Lower lobe of right lung (tissue), 2 donors: ENCODE measurements around the gene DLG3. TPM values are rescaled to one million over a fixed set of nuclear protein-coding genes. Genes with fewer than 3 reads are reported as not detected.

ENCODE experiments used
- ATAC-seq, 2 donors: fragments of 200-7000 bp; cut with Tn5 transposase; one replicate each; pipeline ENCODE4 v1.9.1; 2020 to 2022; ENCODE audit warnings: mild to moderate bottlenecking in 2 of 2, moderate library complexity in 2 of 2
- DNase-seq: peaks from one replicate; pipeline ENCODE4 v3.0.0-alpha.2; 2020
- H3K27ac ChIP-seq: fragments of 200-600 bp; one replicate; pipeline ENCODE4 v1.8.0; 2022
- H3K27me3 ChIP-seq: fragments of 200-600 bp; one replicate; pipeline ENCODE4 v1.8.0; 2022; ENCODE audit warnings: low read depth
- H3K36me3 ChIP-seq: fragments of 200-600 bp; one replicate; pipeline ENCODE4 v1.8.0; 2022; ENCODE audit warnings: mild to moderate bottlenecking
- H3K4me1 ChIP-seq: fragments of 200-600 bp; one replicate; pipeline ENCODE4 v1.8.0; 2022
- H3K4me3 ChIP-seq: fragments of 200-600 bp; one replicate; pipeline ENCODE4 v1.8.0; 2022; ENCODE audit warnings: mild to moderate bottlenecking
- H3K9me3 ChIP-seq: fragments of 200-600 bp; one replicate; pipeline ENCODE4 v1.8.0; 2022
- intact Hi-C: fragments of 100-400 bp; cut with DNase I; formaldehyde crosslinking; loops from one replicate; pipeline ENCODE4 v1.11.0; 2022
- total RNA-seq: library from RNA; stranded (reverse); fragmentation: NEBNext Ultra II Directional; extraction: Animal tissue kit (Norgen Biotek cat#: 25700); gene quantifications from one replicate; pipeline ENCODE4 v1.2.1, GENCODE V29; 2021
- TF ChIP-seq, protein P1 (sequence below): fragments of 200-600 bp; IDR thresholded peaks from one replicate; pipeline ENCODE4 v1.8.0; 2022; ENCODE audit warnings: antibody characterized with exemption, mild to moderate bottlenecking
- donor health status: DM: no; HTN: yes; CAD: no; lungs with severe emphysema.

DLG3 gene
- total RNA-seq, 1 donor from 2014 or later, result 24.1 TPM

GRCh38 chrX:70439016-70439415 is 5.6 kb upstream of the DLG3 start:
- no peak for ATAC-seq
- peaks cover 2% of the 10 kb centered on the region for H3K27me3 ChIP-seq
- intact Hi-C loops, result no loop called here
- no peaks in the 10 kb centered on the region for H3K4me1 ChIP-seq
- DNase-seq, result no peak
- no peak overlapping the region for H3K27ac ChIP-seq
- no peaks in the 10 kb centered on the region for H3K9me3 ChIP-seq
- TF ChIP-seq, protein P1, sequence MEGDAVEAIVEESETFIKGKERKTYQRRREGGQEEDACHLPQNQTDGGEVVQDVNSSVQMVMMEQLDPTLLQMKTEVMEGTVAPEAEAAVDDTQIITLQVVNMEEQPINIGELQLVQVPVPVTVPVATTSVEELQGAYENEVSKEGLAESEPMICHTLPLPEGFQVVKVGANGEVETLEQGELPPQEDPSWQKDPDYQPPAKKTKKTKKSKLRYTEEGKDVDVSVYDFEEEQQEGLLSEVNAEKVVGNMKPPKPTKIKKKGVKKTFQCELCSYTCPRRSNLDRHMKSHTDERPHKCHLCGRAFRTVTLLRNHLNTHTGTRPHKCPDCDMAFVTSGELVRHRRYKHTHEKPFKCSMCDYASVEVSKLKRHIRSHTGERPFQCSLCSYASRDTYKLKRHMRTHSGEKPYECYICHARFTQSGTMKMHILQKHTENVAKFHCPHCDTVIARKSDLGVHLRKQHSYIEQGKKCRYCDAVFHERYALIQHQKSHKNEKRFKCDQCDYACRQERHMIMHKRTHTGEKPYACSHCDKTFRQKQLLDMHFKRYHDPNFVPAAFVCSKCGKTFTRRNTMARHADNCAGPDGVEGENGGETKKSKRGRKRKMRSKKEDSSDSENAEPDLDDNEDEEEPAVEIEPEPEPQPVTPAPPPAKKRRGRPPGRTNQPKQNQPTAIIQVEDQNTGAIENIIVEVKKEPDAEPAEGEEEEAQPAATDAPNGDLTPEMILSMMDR, result no peak
- no peaks in the 10 kb centered on the region for H3K36me3 ChIP-seq
- H3K4me3 ChIP-seq, result no peak overlapping the region

DNA sequence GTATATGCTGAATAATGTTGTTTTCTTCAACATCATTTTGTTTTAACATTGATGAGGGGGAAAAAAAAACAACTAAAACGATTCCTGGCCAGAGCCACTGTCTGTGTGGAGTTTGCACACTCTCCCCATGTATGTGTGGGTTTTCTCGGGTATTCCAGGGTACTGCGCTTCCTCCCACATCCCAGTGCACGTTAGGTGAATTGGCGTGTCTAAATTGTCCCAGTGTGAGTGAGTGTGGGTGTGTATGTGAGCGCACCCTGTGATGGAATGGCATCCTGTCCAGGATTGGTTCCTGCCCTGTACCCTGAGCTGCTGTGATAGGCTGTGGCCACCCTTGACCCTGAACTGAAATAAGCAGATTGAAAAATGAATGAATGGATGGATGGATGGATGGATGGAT is 2.4 kb upstream of the DLG3 start:
- no peaks in the 10 kb centered on the region for H3K9me3 ChIP-seq
- TF ChIP-seq, protein P1, result no peak
- no peak overlapping the region for H3K27ac ChIP-seq
- H3K4me3 ChIP-seq, result no peak overlapping the region
- no peaks in the 10 kb centered on the region for H3K36me3 ChIP-seq
- H3K27me3 ChIP-seq, result peaks cover 18% of the 10 kb centered on the region
- no peak for ATAC-seq
- peaks cover 3% of the 10 kb centered on the region for H3K4me1 ChIP-seq
- intact Hi-C loops, result no loop called here
- no peak for DNase-seq

- no peaks in the 10 kb centered on the region for H3K9me3 ChIP-seq
- peak overlapping the region; percentile 19 for H3K4me3 ChIP-seq
- no peak overlapping the region for H3K27ac ChIP-seq
- peaks cover 18% of the 10 kb centered on the region for H3K27me3 ChIP-seq
- DNase-seq, result no peak
- H3K36me3 ChIP-seq, result no peaks in the 10 kb centered on the region
- TF ChIP-seq, protein P1, result no peak
- peaks cover 3% of the 10 kb centered on the region for H3K4me1 ChIP-seq
- intact Hi-C loops, result no loop called here
- ATAC-seq, result peak; percentile 11 to 31
These were observed 466 bp downstream of the DLG3 start for GRCh38 chrX:70444946-70445656.

DNA sequence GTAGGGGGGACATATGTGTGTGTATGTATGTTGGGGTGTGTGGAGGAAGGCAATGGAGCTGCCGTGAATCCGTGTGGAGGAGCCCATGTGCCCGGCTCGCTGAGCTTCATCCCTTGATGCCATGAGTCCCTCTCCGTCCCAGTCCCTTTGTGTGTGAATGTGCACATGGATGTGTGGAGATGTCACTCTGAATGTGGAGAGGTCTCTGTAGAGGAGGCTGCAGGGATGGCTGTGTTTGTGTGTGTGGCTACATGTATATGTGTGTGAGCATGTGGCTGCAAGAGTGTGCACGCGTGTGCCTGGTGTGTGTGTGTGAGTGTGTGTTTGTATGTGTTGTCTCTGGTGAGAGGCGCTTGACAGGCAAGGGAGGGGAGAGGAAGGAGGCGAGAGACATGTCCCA is 1.3 kb downstream of the DLG3 start:
- no peak for ATAC-seq
- H3K4me3 ChIP-seq, result no peak overlapping the region
- no peaks in the 10 kb centered on the region for H3K9me3 ChIP-seq
- no peak for DNase-seq
- no peaks in the 10 kb centered on the region for H3K36me3 ChIP-seq
- no peak overlapping the region for H3K27ac ChIP-seq
- intact Hi-C loops, result no loop called here
- TF ChIP-seq, protein P1, result no peak
- H3K27me3 ChIP-seq, result peaks cover 18% of the 10 kb centered on the region
- H3K4me1 ChIP-seq, result peaks cover 3% of the 10 kb centered on the region

DNA sequence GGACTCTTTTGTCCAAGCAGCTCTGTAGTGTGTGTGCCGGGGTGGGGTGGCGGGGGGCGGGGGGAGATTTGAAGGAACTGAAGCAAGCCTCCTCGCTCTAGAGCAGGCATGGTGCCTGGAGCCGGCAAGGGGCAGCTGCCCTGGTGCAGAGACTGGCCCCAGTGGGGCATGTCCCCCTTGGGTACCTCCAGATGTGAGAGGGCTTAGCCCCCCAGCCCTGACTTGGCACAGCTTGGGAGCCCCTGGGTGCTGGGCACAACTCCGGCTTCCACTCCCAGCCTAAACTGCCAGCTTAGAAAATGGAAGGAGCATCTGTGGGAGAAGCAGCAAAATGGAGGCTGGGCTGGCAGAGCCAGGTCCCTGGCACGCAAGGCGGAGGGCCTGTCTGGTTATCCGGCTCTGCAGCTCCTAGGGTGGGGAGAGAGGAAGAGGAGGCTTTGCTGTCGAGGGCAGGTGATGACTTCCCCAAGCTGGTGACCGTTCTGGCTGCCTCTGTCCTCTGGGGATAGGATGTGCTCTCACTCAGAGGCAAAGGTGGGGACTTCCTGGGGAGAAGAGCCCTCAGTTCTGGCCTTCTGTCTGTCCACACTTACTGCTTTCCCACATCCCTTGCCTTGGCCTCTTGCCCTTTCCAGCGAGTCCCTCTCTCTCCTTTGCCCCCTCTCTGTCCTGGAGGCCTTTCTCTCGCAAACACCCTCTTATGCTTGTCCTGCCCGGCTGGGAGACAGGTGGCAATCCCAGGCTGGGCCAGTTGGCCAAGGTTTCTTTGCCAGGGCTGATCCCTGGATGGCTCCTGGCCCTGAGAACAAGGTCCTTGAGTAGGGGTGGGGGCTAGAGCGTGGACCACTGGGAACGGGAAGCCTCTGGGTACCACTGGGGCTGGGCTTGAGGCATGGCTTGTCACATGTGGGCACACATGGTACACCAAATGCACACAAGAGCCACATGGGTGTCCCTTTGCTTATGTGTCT is 2.0 kb downstream of the DLG3 start:
- Histone ChIP-seq H3K4me3 (no peak overlapping the region), H3K27me3 (peaks cover 18% of the 10 kb centered on the region), H3K9me3 (no peaks in the 10 kb centered on the region), H3K27ac (no peak overlapping the region), H3K4me1 (peaks cover 3% of the 10 kb centered on the region), H3K36me3 (no peaks in the 10 kb centered on the region)
- intact Hi-C loops, result no loop called here
- ATAC-seq (no peak), DNase-seq (no peak)
- TF ChIP-seq, protein P1, result no peak
